ENCODE data around the gene SMAD3.

SMAD3 gene

GRCh38 chr15:67202991-67203390 is 137.6 kb downstream of the SMAD3 start:
- DNase-seq = no peak

DNA sequence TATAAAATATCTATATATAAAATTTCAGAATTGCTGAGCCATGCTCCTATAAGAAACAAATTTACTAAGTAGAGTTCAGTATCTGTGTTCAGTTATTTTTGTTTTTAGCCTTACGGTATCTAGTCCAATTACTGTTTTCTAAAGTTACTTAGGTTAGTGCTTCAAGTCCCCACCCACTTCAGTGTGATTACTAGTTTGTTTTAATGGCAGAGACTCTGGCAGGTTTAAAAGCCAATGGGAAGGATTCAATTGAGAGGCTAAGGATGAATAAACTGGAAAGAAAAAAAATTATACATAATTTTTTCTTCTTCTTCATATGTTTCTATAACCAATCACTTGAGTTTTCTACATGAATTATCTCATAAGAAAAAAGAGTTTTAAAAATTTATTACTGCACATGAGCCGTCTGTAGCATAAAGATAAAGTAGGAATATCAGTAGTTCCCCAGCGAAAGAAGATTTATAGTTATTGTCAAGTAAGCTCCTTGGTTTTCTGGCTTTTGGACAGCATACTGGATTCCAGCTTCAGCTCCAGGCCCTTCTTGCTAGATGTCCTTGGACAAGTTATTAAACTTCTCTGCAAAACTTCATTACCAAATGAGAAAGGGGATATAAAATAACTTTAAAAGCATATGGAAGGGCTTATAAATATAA is 142.3 kb downstream of the SMAD3 start:
- no peak for DNase-seq

DNA sequence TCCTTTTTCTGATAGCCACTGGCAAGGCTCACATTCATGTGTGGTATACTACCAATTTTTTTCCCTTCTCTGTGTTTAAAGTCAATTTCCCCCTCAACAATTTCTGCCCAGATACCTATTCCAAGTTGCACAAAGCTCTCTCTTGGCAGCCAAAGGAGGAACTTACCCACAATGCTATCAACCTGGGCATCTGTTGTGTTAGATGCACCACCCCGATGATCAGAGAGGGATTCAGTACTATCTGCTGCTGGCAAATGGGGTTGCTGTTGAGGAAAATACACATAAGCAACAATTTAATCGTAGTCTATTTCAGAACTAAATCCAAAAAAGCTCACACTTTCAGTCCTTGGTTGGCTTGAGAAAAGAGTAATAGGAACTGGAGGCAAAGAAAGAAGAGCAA is 143.0 kb downstream of the SMAD3 start:
- no peak for DNase-seq

GRCh38 chr15:67210555-67211168 is 145.3 kb downstream of the SMAD3 start:
- DNase-seq = no peak

GRCh38 chr15:67212684-67213367 is 147.4 kb downstream of the SMAD3 start:
- DNase-seq = no peak

- DNase-seq = no peak
These were observed 149.7 kb downstream of the SMAD3 start for GRCh38 chr15:67215102-67215501.

DNA sequence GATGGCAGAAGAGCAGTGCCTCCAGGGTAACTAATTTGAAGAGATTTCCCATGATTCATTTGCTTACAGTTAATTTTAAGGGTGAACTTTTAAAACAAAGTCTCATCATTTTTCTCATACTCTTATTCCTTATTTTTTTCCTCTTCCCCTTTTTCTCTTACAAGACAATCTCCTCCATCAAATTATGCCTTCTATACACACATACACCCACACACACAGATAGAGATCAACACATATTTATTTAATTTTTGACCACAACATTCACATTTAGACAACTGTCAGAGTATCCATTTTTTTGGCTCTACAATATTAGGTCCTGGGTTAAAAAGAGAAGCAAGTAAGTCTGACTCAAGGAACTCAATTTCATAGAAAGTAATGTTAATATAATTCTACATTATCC is 151.5 kb downstream of the SMAD3 start:
- DNase-seq = no peak

- DNase-seq = no peak
These were observed 153.0 kb downstream of the SMAD3 start for GRCh38 chr15:67218428-67218827.

DNA sequence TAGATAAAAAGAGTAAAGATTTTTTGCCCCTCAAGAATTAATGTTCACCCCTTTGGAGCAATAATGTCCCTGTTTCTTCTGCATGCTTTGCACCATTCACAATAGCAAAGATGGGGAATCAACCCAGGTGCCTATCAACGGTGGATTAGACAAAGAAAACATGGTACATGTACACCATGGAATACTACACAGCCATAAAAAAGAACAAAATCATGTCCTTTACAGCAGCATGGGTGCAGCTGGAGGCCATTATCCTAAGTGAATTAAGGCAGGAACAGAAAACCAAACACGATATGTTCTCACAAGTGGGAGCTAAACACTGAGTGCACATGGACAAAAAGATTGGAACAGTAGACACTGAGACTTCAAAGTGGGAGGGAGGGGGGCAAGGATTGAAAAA is 153.9 kb downstream of the SMAD3 start:
- DNase-seq = no peak

DNA sequence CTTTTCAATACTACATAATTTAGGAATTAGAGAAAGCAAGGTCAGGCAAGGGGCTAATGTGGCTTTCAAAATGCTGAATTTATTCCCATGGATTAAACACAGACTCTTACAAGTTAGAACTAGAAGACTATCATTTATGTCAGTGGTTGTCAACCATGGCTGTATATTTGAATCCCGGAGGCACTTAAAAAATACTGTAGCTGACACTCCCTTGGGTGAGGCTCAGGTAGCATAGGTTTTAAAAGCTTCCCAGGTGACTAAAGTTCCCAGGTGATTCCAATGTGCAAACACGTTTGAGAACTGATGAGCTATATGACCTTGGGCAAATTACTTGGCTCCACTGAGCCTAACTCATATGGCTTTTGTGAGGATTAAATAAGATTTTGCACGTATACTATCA is 159.5 kb downstream of the SMAD3 start:
- no peak for DNase-seq

- DNase-seq = no peak
These were observed 159.9 kb downstream of the SMAD3 start for GRCh38 chr15:67225336-67225735.

DNA sequence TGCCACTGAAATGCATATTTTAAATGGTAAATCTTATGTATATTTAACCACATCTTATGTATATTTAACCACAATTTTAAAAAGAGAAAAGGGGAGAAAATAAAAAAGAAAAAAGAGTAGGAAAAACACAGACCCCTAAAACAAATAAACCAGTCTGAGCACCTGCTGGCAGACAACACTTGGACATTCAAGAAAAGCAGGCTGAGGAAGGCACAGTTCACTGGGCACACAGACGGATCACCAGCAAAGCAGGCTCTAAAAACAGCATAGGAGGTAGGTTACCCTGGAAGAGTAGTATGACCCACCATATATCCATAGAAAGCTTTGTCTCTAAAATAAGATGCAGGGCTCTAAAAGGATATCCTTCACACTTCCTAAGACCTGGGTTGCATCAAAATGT is 162.0 kb downstream of the SMAD3 start:
- no peak for DNase-seq

GRCh38 chr15:67227846-67228245 is 162.4 kb downstream of the SMAD3 start:
- DNase-seq = no peak

GRCh38 chr15:67228286-67228685 is 162.9 kb downstream of the SMAD3 start:
- no peak for DNase-seq

- no peak for DNase-seq
These were observed 165.1 kb downstream of the SMAD3 start for GRCh38 chr15:67230504-67230903.

- DNase-seq = no peak
These were observed 167.2 kb downstream of the SMAD3 start for GRCh38 chr15:67232591-67232990.

- peak; percentile 45 for DNase-seq
These were observed 175.1 kb downstream of the SMAD3 start for GRCh38 chr15:67240235-67241131.

GRCh38 chr15:67241132-67241855 is 175.9 kb downstream of the SMAD3 start:
- peak; percentile 35 for DNase-seq

GRCh38 chr15:67242708-67243111 is 177.3 kb downstream of the SMAD3 start:
- DNase-seq = no peak
